Measurements from ENCODE around the gene PANK1. TPM values are rescaled to one million over a fixed set of nuclear protein-coding genes. Genes with fewer than 3 reads are reported as not detected.

Gene PANK1
- total and polyA plus RNA-seq, 2 of the 8 experiments (the other 6 are each of a cell fraction or from before 2014, with no cell fraction given) = 18.5 to 40.4 TPM

DNA sequence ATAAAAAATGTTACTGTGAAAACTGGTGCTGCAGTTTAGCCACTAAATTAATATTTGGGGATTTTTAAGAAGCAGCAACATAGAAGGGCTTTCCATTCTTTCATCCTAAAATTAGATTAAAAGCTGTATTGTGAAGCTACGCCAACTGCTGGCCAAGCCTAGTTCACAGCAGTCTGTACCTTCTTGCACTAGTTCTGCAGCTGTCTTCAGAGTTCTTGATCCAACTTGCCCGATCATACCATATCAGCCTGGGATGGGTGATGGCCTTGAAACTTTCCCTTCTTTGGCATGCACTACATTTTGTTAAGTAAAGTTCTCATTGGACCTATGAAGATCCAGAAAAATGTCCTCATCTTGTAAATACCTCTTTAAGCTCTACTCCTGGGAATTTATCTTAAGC is 20.3 kb upstream of the PANK1 start:
- Histone ChIP-seq H3K4ac (replicated peaks; ENCODE audit: insufficient read length, low read depth, low read length) (no peak overlapping the region), H2BK120ac (replicated peaks; ENCODE audit: low read depth, low read length) (no peak overlapping the region), H2AFZ (ENCODE audit: low read length) (no peak overlapping the region), H3K9ac (replicated peaks in 1 of 4; ENCODE audit: extremely low read depth in 1 of 4, low read depth in 3 of 4, low read length in 3 of 4) (no peak overlapping the region), H3K4me3 (ENCODE audit: extremely low read depth in 1 of 4, insufficient read depth in 2 of 4, low read depth in 3 of 4, low read length in 4 of 4) (no peak overlapping the region), H3K79me2 (ENCODE audit: control insufficient read depth in 1 of 2, insufficient read depth in 2 of 2, low read length in 2 of 2) (no peaks in the 10 kb centered on the region), H3K79me1 (ENCODE audit: low read depth, low read length) (no peaks in the 10 kb centered on the region), H4K20me1 (replicated peaks in 1 of 2; ENCODE audit: control insufficient read depth in 1 of 2, insufficient read depth in 2 of 2, low read length in 2 of 2) (no peaks in the 10 kb centered on the region), H4K5ac (ENCODE audit: insufficient read length, low read depth, low read length) (no peak overlapping the region), H3K36me3 (ENCODE audit: control insufficient read depth in 2 of 4, insufficient read depth in 4 of 4, low read length in 3 of 4) (no peaks in the 10 kb centered on the region), H3K27ac (ENCODE audit: low read depth, low read length) (no peak overlapping the region), H4K91ac (replicated peaks; ENCODE audit: insufficient read length, low read length) (no peak overlapping the region), H2AK5ac (ENCODE audit: low read depth, low read length) (no peak overlapping the region), H3K4me2 (ENCODE audit: insufficient read depth in 1 of 2, low read depth in 2 of 2, low read length in 2 of 2) (no peak overlapping the region), H2BK20ac (ENCODE audit: low read length) (no peak overlapping the region), H3K4me1 (replicated peaks in 1 of 4; ENCODE audit: control insufficient read depth in 3 of 4, insufficient read depth in 4 of 4, low read length in 3 of 4) (no peaks in the 10 kb centered on the region), H3K14ac (ENCODE audit: insufficient read length) (no peak overlapping the region), H3K27me3 (replicated peaks in 1 of 4; ENCODE audit: control insufficient read depth in 3 of 4, extremely low read depth in 1 of 4, insufficient read depth in 3 of 4, low read length in 3 of 4) (no peaks in the 10 kb centered on the region), H3K18ac (ENCODE audit: extremely low read depth, low read length) (no peak overlapping the region), H3K23ac (ENCODE audit: insufficient read length) (no peak overlapping the region), H2BK12ac (ENCODE audit: low read depth, low read length) (no peak overlapping the region), H3K9me3 (ENCODE audit: insufficient read depth in 2 of 2, low read depth in 1 of 2, low read length in 1 of 2) (no peaks in the 10 kb centered on the region), H3K56ac (replicated peaks; ENCODE audit: insufficient read length, low read depth, low read length) (no peak overlapping the region), H3K23me2 (ENCODE audit: low read depth, low read length) (no peaks in the 10 kb centered on the region), H2BK15ac (ENCODE audit: low read length) (no peak overlapping the region), H2BK5ac (ENCODE audit: low read depth, low read length) (no peak overlapping the region), H4K8ac (ENCODE audit: extremely low read depth, insufficient read depth, low read length) (no peak overlapping the region)
- FAIRE-seq (no peak), DNase-seq (ENCODE audit: low read depth in 1 of 2, low spot score in 2 of 2) (no peak)
- TF ChIP-seq CEBPB (IDR thresholded peaks at IDR 0.05; ENCODE audit: low read depth, low read length) (no peak), POU5F1 (IDR thresholded peaks at IDR 0.05; ENCODE audit: low read depth, low read length) (no peak)
- TF ChIP-seq, protein P1, sequence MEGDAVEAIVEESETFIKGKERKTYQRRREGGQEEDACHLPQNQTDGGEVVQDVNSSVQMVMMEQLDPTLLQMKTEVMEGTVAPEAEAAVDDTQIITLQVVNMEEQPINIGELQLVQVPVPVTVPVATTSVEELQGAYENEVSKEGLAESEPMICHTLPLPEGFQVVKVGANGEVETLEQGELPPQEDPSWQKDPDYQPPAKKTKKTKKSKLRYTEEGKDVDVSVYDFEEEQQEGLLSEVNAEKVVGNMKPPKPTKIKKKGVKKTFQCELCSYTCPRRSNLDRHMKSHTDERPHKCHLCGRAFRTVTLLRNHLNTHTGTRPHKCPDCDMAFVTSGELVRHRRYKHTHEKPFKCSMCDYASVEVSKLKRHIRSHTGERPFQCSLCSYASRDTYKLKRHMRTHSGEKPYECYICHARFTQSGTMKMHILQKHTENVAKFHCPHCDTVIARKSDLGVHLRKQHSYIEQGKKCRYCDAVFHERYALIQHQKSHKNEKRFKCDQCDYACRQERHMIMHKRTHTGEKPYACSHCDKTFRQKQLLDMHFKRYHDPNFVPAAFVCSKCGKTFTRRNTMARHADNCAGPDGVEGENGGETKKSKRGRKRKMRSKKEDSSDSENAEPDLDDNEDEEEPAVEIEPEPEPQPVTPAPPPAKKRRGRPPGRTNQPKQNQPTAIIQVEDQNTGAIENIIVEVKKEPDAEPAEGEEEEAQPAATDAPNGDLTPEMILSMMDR (IDR thresholded peaks at IDR 0.05; ENCODE audit: control extremely low read depth in 1 of 3, insufficient read depth in 1 of 3, low read depth in 1 of 3, low read length in 3 of 3) = peak in 1 of 3 experiments; percentile 11; a peak in 1 of 4 replicates
- ChIA-PET CTCF (ENCODE audit: partially characterized antibody) (interaction anchor here (0.7 to 2.5 kb wide), 6 partner anchors 9 to 40 kb away, joined by 3 to 19 read pairs (median 4); no protein-coding TSS in a partner anchor), POLR2A (ENCODE audit: partially characterized antibody) (interaction anchor here (1.1 to 1.2 kb wide), 2 partner anchors 18 to 21 kb away, joined by 3 to 6 read pairs; no protein-coding TSS in a partner anchor)
- WGBS, 2 experiments (ENCODE audit: extremely low coverage in 1 of 2, insufficient coverage in 1 of 2, insufficient read length in 1 of 2, insufficient replicate concordance in 2 of 2, low coverage in 1 of 2, low lambda C conversion rate in 2 of 2, missing lambda C conversion rate in 1 of 2) = 90% methylated on average over 2 of the region's 2 CpGs; no CpG with 5 or more reads in 1 of the 2 experiments

All from H1 (cell line).